M059J (cell line): ENCODE results near the gene CTSC. TPM values are rescaled to one million over a fixed set of nuclear protein-coding genes. Genes with fewer than 3 reads are reported as not detected.
"Not testable (repeated sequence)": the region's sequence is repeated elsewhere in the genome, so short reads cannot be mapped to it uniquely, and the experiment has no call there.

Source experiments
- DNase-seq: peaks from one replicate; pipeline ENCODE4 v3.0.0-alpha.2; 2012; ENCODE audit warnings: low read depth
- total RNA-seq: library from RNA; depleted of rRNA; stranded (reverse); fragments of >200 nt; shearing (Covaris generic); gene quantifications from 2 replicates; pipeline ENCODE4 v1.2.3, GENCODE V29; 2014

CTSC gene
- total RNA-seq, 1 experiment from 2014 or later, result 359 TPM

GRCh38 chr11:88352139-88352538 is 14.6 kb upstream of the CTSC start:
- peak; percentile 78 for DNase-seq

GRCh38 chr11:88348870-88349269 is 11.3 kb upstream of the CTSC start:
- DNase-seq, result no peak

GRCh38 chr11:88345949-88346348 is 8.4 kb upstream of the CTSC start:
- no peak for DNase-seq

GRCh38 chr11:88345408-88345807 is 7.9 kb upstream of the CTSC start:
- DNase-seq, result peak; percentile 79

- DNase-seq, result no peak
Observed at GRCh38 chr11:88344869-88345268, 7.3 kb upstream of the CTSC start.

- no peak for DNase-seq
Observed at GRCh38 chr11:88341522-88342251, 4.2 kb upstream of the CTSC start.

- DNase-seq, result peak; percentile 35
Observed at GRCh38 chr11:88340366-88340935, 2.9 kb upstream of the CTSC start.

- DNase-seq, result peak; percentile 70
Observed at GRCh38 chr11:88337987-88338668, 592 bp upstream of the CTSC start.

- no peak for DNase-seq
Observed at GRCh38 chr11:88335284-88335683, 2.3 kb downstream of the CTSC start.

- DNase-seq, result no peak
Observed at GRCh38 chr11:88333862-88334261, 3.7 kb downstream of the CTSC start.

- DNase-seq, result no peak
Observed at GRCh38 chr11:88332851-88333250, 4.7 kb downstream of the CTSC start.

GRCh38 chr11:88330826-88331428 is 6.6 kb downstream of the CTSC start:
- DNase-seq, result no peak

GRCh38 chr11:88329563-88330250 is 7.8 kb downstream of the CTSC start:
- no peak for DNase-seq

GRCh38 chr11:88327462-88328143 is 9.9 kb downstream of the CTSC start:
- DNase-seq, result no peak

GRCh38 chr11:88327061-88327460 is 10.5 kb downstream of the CTSC start:
- no peak for DNase-seq

- no peak for DNase-seq
Observed at GRCh38 chr11:88326099-88326498, 11.4 kb downstream of the CTSC start.

- DNase-seq, result no peak
Observed at GRCh38 chr11:88324562-88325345, 12.8 kb downstream of the CTSC start.

- DNase-seq, result not testable (repeated sequence)
Observed at GRCh38 chr11:88322881-88323280, 14.7 kb downstream of the CTSC start.

- DNase-seq, result not testable (repeated sequence)
Observed at GRCh38 chr11:88321412-88321811, 16.1 kb downstream of the CTSC start.

GRCh38 chr11:88320149-88320559 is 17.4 kb downstream of the CTSC start:
- DNase-seq, result peak; percentile 87

GRCh38 chr11:88318017-88318416 is 19.5 kb downstream of the CTSC start:
- DNase-seq, result no peak
